Measurements from ENCODE around the gene SIGLECL1.

DNA sequence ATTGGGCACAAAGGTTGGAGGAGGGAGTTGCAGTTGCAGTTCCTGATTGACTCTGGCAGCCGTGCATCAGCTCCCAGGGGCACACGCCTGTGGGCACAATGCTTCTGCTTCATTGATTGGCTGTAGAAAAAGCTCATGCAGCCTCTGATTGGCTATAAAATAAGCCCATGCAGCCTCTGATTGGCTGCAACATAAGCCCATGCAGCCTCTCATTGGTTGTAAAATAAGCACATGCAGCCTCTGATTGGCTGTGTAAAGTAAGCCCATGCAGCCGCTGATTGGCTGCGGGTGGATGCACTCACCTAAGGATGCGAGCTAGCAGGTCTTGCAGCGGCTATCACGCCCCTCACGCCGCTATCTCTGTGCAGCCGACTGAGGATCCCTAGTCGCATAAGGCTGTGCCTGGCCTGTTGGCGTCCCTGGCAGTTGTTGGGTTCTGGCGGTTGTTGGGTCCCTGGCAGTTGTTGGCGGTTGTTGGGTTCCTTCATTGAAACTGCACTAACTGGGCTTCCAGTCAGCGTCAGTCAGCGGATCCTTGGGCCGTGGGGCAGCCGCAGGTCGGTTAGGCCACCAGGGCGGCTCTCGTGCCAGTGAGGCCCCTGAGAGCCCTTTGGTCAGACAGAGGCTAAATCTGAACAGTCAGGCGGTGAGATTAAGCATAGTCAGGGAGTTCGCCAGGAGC lies at the start of gene SIGLECL1:
- no peak for TF ChIP-seq ARNT (IDR thresholded peaks at IDR 0.05)
- no peak for TF ChIP-seq FOXK2 (IDR thresholded peaks at IDR 0.05)
- TF ChIP-seq TARDBP (IDR thresholded peaks at IDR 0.05): no peak
- TF ChIP-seq SP1 (IDR thresholded peaks at IDR 0.05): no peak
- TF ChIP-seq FOXM1 (IDR thresholded peaks at IDR 0.05; ENCODE audit: borderline replicate concordance): no peak
- no peak for TF ChIP-seq SUZ12 (IDR thresholded peaks at IDR 0.05)
- TF ChIP-seq ELF4 (IDR thresholded peaks at IDR 0.05): no peak
- no peak for TF ChIP-seq BHLHE40 (IDR thresholded peaks at IDR 0.05; ENCODE audit: borderline replicate concordance)
- TF ChIP-seq L3MBTL2 (conservative IDR thresholded peaks at IDR 0.05): no peak
- TF ChIP-seq NFRKB (IDR thresholded peaks at IDR 0.05): no peak
- TF ChIP-seq HDGF (IDR thresholded peaks at IDR 0.05; ENCODE audit: borderline replicate concordance): no peak
- TF ChIP-seq FOXA1 (IDR thresholded peaks at IDR 0.05): no peak
